Endothelial cell of umbilical vein (primary cell): ENCODE measurements around the gene PAX2. TPM values are rescaled to one million over a fixed set of nuclear protein-coding genes. Genes with fewer than 3 reads are reported as not detected.

Experiments used
- BruUV-seq: library from RNA; stranded (reverse); fragments of 400-500 nt; replicated peaks from 2 replicates; lab custom pipeline; 2021; lab: Mats Ljungman, UMichigan
- CTCF ChIA-PET: fragments of 300-600, 350-600 bp; sonication (Branson Sonifier 250); formaldehyde crosslinking; loops from one replicate; lab custom pipeline; 2021; ENCODE audit warnings: antibody characterized with exemption, inconsistent platforms; lab: Charles Lee
- POLR2A ChIA-PET: fragments of 300-600, 350-600 bp; sonication (Branson Sonifier 250); formaldehyde crosslinking; loops from one replicate; lab custom pipeline; 2021; ENCODE audit warnings: antibody characterized with exemption, inconsistent platforms; lab: Charles Lee
- DNase-seq: peaks from one replicate; pipeline ENCODE4 v3.0.0-alpha.2; 2011; ENCODE audit warnings: low read depth, low spot score
- FAIRE-seq: peaks from 2 replicates; lab custom pipeline; 2011; peaks lifted over from hg19 to GRCh38; lab: Jason Lieb, UNC
- H2AFZ ChIP-seq: 2 replicates; pipeline ENCODE4 v1.6.0; 2012; ENCODE audit warnings: low read depth, low read length, control low read depth, inconsistent platforms
- H3K27ac ChIP-seq: 2 replicates; pipeline ENCODE4 v1.5.1; 2011; ENCODE audit warnings: low read depth, mild to moderate bottlenecking, control low read depth, low read length, moderate library complexity; ENCODE audit not compliant: insufficient read depth
- H3K27me3 ChIP-seq, 2 experiments: 2 replicates each; pipeline versions ENCODE4 v1.6.0 to v1.6.1; 2011; ENCODE audit warnings: low read length in 2 of 2, mixed read lengths in 1 of 2; ENCODE audit not compliant: control insufficient read depth in 2 of 2, insufficient read depth in 2 of 2
- H3K36me3 ChIP-seq, 2 experiments: 2 replicates in 1 of 2; 3 replicates in 1 of 2; pipeline ENCODE4 v1.5.1; 2011; ENCODE audit warnings: low read length in 2 of 2, mild to moderate bottlenecking in 1 of 2, moderate library complexity in 1 of 2; ENCODE audit not compliant: control insufficient read depth in 2 of 2, insufficient read depth in 2 of 2; ENCODE audit errors: extremely low read depth in 1 of 2
- H3K4me1 ChIP-seq: 3 replicates; pipeline ENCODE4 v1.5.1; 2011; ENCODE audit warnings: mild to moderate bottlenecking, low read length; ENCODE audit not compliant: control insufficient read depth, insufficient read depth; ENCODE audit errors: extremely low read depth
- H3K4me2 ChIP-seq: 2 replicates; pipeline ENCODE4 v1.6.1; 2011; ENCODE audit warnings: low read length, control low read depth, mixed read lengths; ENCODE audit not compliant: insufficient read depth
- H3K4me3 ChIP-seq, 3 experiments: fragments of 200-600 bp in 1 of 3; sonication (generic), shearing (Covaris generic) in 1 of 3; replicated peaks in 1 of 3; 2 replicates each; pipeline ENCODE4 v1.5.1; 2011 to 2016; ENCODE audit warnings: control low read depth in 3 of 3, low read length in 3 of 3, mild to moderate bottlenecking in 2 of 3, inconsistent platforms in 1 of 3, low read depth in 1 of 3, moderate library complexity in 1 of 3; ENCODE audit not compliant: insufficient read depth in 1 of 3
- H3K79me2 ChIP-seq: 2 replicates; pipeline ENCODE4 v1.6.0; 2012; ENCODE audit warnings: low read length, inconsistent platforms; ENCODE audit not compliant: control insufficient read depth, insufficient read depth
- H3K9ac ChIP-seq: replicated peaks from 2 replicates; pipeline ENCODE3; 2011; ENCODE audit warnings: low read length, control low read depth; ENCODE audit not compliant: insufficient read depth; ENCODE audit errors: extremely low read depth
- H3K9me1 ChIP-seq: replicated peaks from 3 replicates; pipeline ENCODE4 v1.6.0; 2011; ENCODE audit warnings: mild to moderate bottlenecking, low read length; ENCODE audit not compliant: control insufficient read depth, insufficient read depth; ENCODE audit errors: extremely low read depth
- H3K9me3 ChIP-seq: replicated peaks from 2 replicates; pipeline ENCODE4 v1.5.1; 2012; ENCODE audit warnings: low read length, inconsistent platforms; ENCODE audit not compliant: control insufficient read depth, insufficient read depth
- H4K20me1 ChIP-seq: replicated peaks from 2 replicates; pipeline ENCODE3; 2011; ENCODE audit warnings: mild to moderate bottlenecking, low read length; ENCODE audit not compliant: control insufficient read depth, insufficient read depth; ENCODE audit errors: extremely low read depth
- EZH2 ChIP-seq: IDR thresholded peaks from 2 replicates; pipeline ENCODE4 v1.6.1; 2012; ENCODE audit warnings: borderline replicate concordance, low read depth, mild to moderate bottlenecking, moderate library complexity, low read length, inconsistent platforms; ENCODE audit not compliant: severe bottlenecking
- FOS ChIP-seq: IDR thresholded peaks from 2 replicates; pipeline ENCODE4 v1.6.1; 2011; ENCODE audit warnings: mild to moderate bottlenecking, low read length, moderate library complexity, borderline replicate concordance; ENCODE audit not compliant: insufficient read depth
- GATA2 ChIP-seq: IDR thresholded peaks from 2 replicates; pipeline ENCODE4 v1.7.0; 2011; ENCODE audit warnings: low read depth, mild to moderate bottlenecking, moderate library complexity, mixed read lengths, low read length; ENCODE audit not compliant: insufficient read length, insufficient read depth
- JUN ChIP-seq: IDR thresholded peaks from 2 replicates; pipeline ENCODE4 v1.6.1; 2011; ENCODE audit warnings: borderline replicate concordance, low read depth; ENCODE audit not compliant: insufficient read length, insufficient read depth
- MYC ChIP-seq: IDR thresholded peaks from one replicate; pipeline ENCODE4 v1.6.1; 2011; ENCODE audit warnings: mild to moderate bottlenecking, low read depth, low read length
- POLR2A ChIP-seq: IDR thresholded peaks from 2 replicates; pipeline ENCODE4 v1.6.1; 2012; ENCODE audit warnings: low read depth, mild to moderate bottlenecking, control low read depth, low read length
- dilution Hi-C: fragments of 300-500 bp; cut with MboI; formaldehyde crosslinking; loops from one replicate; pipeline ENCODE4 v1.15.0; 2019; ENCODE audit warnings: low sequenced_read_pairs; ENCODE audit not compliant: extremely low pct_ligation_motif_present
- intact Hi-C: fragments of 100-400 bp; cut with micrococcal nuclease; formaldehyde crosslinking; loops from one replicate; pipeline ENCODE4 v1.10.0; 2022
- polyA plus RNA-seq, 4 experiments: library from polyadenylated mRNA; depleted of rRNA in 3 of 4; stranded (reverse) in 3 of 4; unstranded in 1 of 4; fragments of >200 nt; gene quantifications; 2 replicates each; pipeline versions ENCODE4 v1.2.1 to v1.2.3, GENCODE V29; 2011 to 2012; ENCODE audit warnings: missing spikeins in 1 of 4
- total RNA-seq: library from RNA; stranded (reverse); gene quantifications from 2 replicates; pipeline ENCODE4 v1.2.3, GENCODE V29; 2021
- TF ChIP-seq, protein P1 (sequence below): IDR thresholded peaks from 2 replicates; pipeline ENCODE4 v1.6.1; 2011; ENCODE audit not compliant: insufficient read depth, insufficient read length
- TF ChIP-seq, protein P2 (sequence below), 2 donors: IDR thresholded peaks; 1 replicate in 1 of 2; 2 replicates in 1 of 2; pipeline ENCODE4 v1.5.1; 2011; ENCODE audit warnings: low read length in 2 of 2, mild to moderate bottlenecking in 2 of 2, moderate library complexity in 2 of 2, control low read depth in 1 of 2, inconsistent platforms in 1 of 2, low read depth in 1 of 2; ENCODE audit not compliant: insufficient read depth in 1 of 2; ENCODE audit errors: extremely low read depth in 1 of 2

The PAX2 gene
- total and polyA plus RNA-seq, 2 donors (not counting 3 experiments of a cell fraction or from before 2014, with no cell fraction given): not detected

DNA sequence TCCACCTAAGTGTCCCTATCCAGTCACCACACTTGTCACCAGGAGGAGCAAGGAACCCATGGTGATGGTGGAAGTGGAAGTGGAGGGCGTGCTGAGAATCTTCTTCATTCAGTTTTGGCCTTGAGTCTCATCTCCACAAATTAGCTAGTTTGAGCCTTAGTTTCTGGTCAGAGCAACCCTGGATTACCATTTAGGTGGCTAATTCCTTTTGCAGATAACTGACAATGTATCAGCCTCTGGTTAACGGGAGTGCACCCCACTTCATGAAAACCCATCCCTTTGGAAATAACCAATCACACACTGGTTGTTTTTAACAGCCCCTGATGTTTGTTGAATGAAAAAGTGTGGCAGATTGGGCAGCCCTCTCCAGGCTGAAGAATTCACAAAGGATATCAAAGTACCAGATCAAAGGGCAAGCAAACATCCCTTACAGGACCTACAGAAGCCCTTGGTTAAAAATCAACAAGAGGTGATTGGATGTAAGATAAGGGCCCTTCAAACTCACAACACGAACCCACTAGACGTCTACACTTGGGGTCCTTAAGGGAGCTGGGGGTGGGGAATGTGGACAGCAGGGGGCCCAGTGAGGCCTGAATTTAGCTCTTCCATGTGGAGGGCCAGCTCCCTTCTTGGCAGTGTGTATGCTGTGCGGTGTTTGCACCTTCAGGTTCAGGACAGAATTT, 130.2 kb downstream of the PAX2 start:
- Histone ChIP-seq H3K36me3 (no peaks in the 10 kb centered on the region), H3K9ac (no peak overlapping the region), H3K79me2 (no peaks in the 10 kb centered on the region), H4K20me1 (no peaks in the 10 kb centered on the region), H2AFZ (no peak overlapping the region), H3K4me2 (no peak overlapping the region), H3K4me1 (no peaks in the 10 kb centered on the region), H3K27me3 (peaks cover 5 to 11% of the 10 kb centered on the region in 2 experiments), H3K4me3 (no peak overlapping the region), H3K27ac (no peak overlapping the region), H3K9me3 (no peaks in the 10 kb centered on the region), H3K9me1 (no peaks in the 10 kb centered on the region)
- FAIRE-seq: no peak
- POLR2A ChIA-PET: no interaction called here
- dilution Hi-C loops (no loop called here), intact Hi-C loops (loop anchor here (5.0 kb wide), 2 partner anchors 143 to 358 kb away; partner anchors contain the start of gene SEC31B)
- no peak for TF ChIP-seq JUN
- TF ChIP-seq GATA2: no peak
- TF ChIP-seq, protein P1, sequence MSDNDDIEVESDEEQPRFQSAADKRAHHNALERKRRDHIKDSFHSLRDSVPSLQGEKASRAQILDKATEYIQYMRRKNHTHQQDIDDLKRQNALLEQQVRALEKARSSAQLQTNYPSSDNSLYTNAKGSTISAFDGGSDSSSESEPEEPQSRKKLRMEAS: no peak
- no peak for TF ChIP-seq EZH2
- TF ChIP-seq, protein P2, sequence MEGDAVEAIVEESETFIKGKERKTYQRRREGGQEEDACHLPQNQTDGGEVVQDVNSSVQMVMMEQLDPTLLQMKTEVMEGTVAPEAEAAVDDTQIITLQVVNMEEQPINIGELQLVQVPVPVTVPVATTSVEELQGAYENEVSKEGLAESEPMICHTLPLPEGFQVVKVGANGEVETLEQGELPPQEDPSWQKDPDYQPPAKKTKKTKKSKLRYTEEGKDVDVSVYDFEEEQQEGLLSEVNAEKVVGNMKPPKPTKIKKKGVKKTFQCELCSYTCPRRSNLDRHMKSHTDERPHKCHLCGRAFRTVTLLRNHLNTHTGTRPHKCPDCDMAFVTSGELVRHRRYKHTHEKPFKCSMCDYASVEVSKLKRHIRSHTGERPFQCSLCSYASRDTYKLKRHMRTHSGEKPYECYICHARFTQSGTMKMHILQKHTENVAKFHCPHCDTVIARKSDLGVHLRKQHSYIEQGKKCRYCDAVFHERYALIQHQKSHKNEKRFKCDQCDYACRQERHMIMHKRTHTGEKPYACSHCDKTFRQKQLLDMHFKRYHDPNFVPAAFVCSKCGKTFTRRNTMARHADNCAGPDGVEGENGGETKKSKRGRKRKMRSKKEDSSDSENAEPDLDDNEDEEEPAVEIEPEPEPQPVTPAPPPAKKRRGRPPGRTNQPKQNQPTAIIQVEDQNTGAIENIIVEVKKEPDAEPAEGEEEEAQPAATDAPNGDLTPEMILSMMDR (IDR thresholded peaks at IDR 0.05; ENCODE audit: extremely low read depth in 1 of 2, insufficient read depth in 1 of 2, low read depth in 1 of 2, low read length in 2 of 2): no peak
- no peak for TF ChIP-seq FOS
- TF ChIP-seq POLR2A: no peak
- TF ChIP-seq MYC: no peak
- BruUV-seq: no TSS peak
- CTCF ChIA-PET: interaction anchor here (0.8 to 2.3 kb wide), 6 partner anchors 13 to 357 kb away, joined by 3 to 8 read pairs (median 4); no protein-coding TSS in a partner anchor
- DNase-seq: no peak
